Loucy (cell line): ENCODE results near the gene ASTN2.

Experiments
- CTCF ChIP-seq: fragments of 200-600 bp; sonication (generic); conservative IDR thresholded peaks from 2 replicates; pipeline ENCODE4 v1.5.1; 2014; ENCODE audit warnings: mild to moderate bottlenecking, antibody characterized with exemption, low read length
- EZH2phosphoT487 ChIP-seq: fragments of 200-600 bp; IDR thresholded peaks from 2 replicates; pipeline ENCODE4 v1.6.1; 2018; ENCODE audit warnings: antibody characterized with exemption, mild to moderate bottlenecking, moderate library complexity, borderline replicate concordance

GRCh38 chr9:117315236-117315635, 99.6 kb downstream of the ASTN2 start:
- TF ChIP-seq CTCF: no peak
- TF ChIP-seq EZH2phosphoT487: no peak
